SW480 (cell line): ENCODE results near the gene ANKRD55.

Experiments
- DNase-seq: peaks from one replicate; pipeline ENCODE4 v3.0.0-alpha.2; 2016; ENCODE audit warnings: low spot score

ANKRD55 gene

GRCh38 chr5:56077796-56078233 lies 155.3 kb downstream of the ANKRD55 start:
- no peak for DNase-seq

- DNase-seq: no peak
Observed at GRCh38 chr5:56076486-56076885, 156.6 kb downstream of the ANKRD55 start.

- DNase-seq: no peak
Observed at GRCh38 chr5:56075361-56075760, 157.8 kb downstream of the ANKRD55 start.

- no peak for DNase-seq
Observed at GRCh38 chr5:56072863-56073766, 160.0 kb downstream of the ANKRD55 start.

GRCh38 chr5:56071470-56071869 lies 161.7 kb downstream of the ANKRD55 start:
- no peak for DNase-seq

- DNase-seq: no peak
Observed at GRCh38 chr5:56070851-56071465, 162.2 kb downstream of the ANKRD55 start.

GRCh38 chr5:56069652-56070226 lies 163.4 kb downstream of the ANKRD55 start:
- DNase-seq: peak; percentile 84

GRCh38 chr5:56066931-56067450 lies 166.1 kb downstream of the ANKRD55 start:
- DNase-seq: no peak

- DNase-seq: no peak
Observed at GRCh38 chr5:56064984-56065383, 168.1 kb downstream of the ANKRD55 start.

GRCh38 chr5:56060276-56061110 lies 172.6 kb downstream of the ANKRD55 start:
- DNase-seq: no peak

- no peak for DNase-seq
Observed at GRCh38 chr5:56059854-56060253, 173.3 kb downstream of the ANKRD55 start.

GRCh38 chr5:56056875-56057274 lies 176.3 kb downstream of the ANKRD55 start:
- DNase-seq: no peak

- no peak for DNase-seq
Observed at GRCh38 chr5:56055859-56056258, 177.3 kb downstream of the ANKRD55 start.

GRCh38 chr5:56055287-56055686 lies 177.8 kb downstream of the ANKRD55 start:
- no peak for DNase-seq

- DNase-seq: no peak
Observed at GRCh38 chr5:56054666-56055065, 178.5 kb downstream of the ANKRD55 start.

GRCh38 chr5:56053363-56053762 lies 179.8 kb downstream of the ANKRD55 start:
- DNase-seq: no peak

- DNase-seq: no peak
Observed at GRCh38 chr5:56052735-56053134, 180.4 kb downstream of the ANKRD55 start.

- no peak for DNase-seq
Observed at GRCh38 chr5:56050551-56051255, 182.4 kb downstream of the ANKRD55 start.
